GM21576 (cell line): Measurements from ENCODE around the gene PLCG2.
A peak's percentile ranks its signal among the peaks of the same experiment; 100 is the strongest.
"Not testable (repeated sequence)": the region's sequence is repeated elsewhere in the genome, so short reads cannot be mapped to it uniquely, and the experiment has no call there.

Experiments
- ATAC-seq: cut with Tn5 transposase; IDR thresholded peaks from one replicate; pipeline ENCODE4 v1.9.1; 2021; ENCODE audit warnings: mild to moderate bottlenecking, moderate library complexity; ENCODE audit not compliant: unreplicated experiment

Gene PLCG2

GRCh38 chr16:81752876-81753227 is 26.2 kb upstream of the PLCG2 start:
- ATAC-seq, result peak; percentile 1

GRCh38 chr16:81754858-81755257 is 24.2 kb upstream of the PLCG2 start:
- no peak for ATAC-seq

- no peak for ATAC-seq
These were observed 23.0 kb upstream of the PLCG2 start for GRCh38 chr16:81755915-81756614.

- no peak for ATAC-seq
These were observed 22.3 kb upstream of the PLCG2 start for GRCh38 chr16:81756615-81757356.

GRCh38 chr16:81758376-81758775 is 20.7 kb upstream of the PLCG2 start:
- no peak for ATAC-seq

- not testable (repeated sequence) for ATAC-seq
These were observed 16.8 kb upstream of the PLCG2 start for GRCh38 chr16:81762322-81762721.

- ATAC-seq, result no peak
These were observed 13.8 kb upstream of the PLCG2 start for GRCh38 chr16:81765111-81765919.

- no peak for ATAC-seq
These were observed 13.1 kb upstream of the PLCG2 start for GRCh38 chr16:81765969-81766368.

- no peak for ATAC-seq
These were observed 11.0 kb upstream of the PLCG2 start for GRCh38 chr16:81767987-81768592.

GRCh38 chr16:81770008-81770407 is 9.1 kb upstream of the PLCG2 start:
- ATAC-seq, result no peak

- ATAC-seq, result no peak
These were observed 4.7 kb upstream of the PLCG2 start for GRCh38 chr16:81774348-81774747.

- no peak for ATAC-seq
These were observed 3.5 kb upstream of the PLCG2 start for GRCh38 chr16:81775570-81775969.

- ATAC-seq, result no peak
These were observed 860 bp upstream of the PLCG2 start for GRCh38 chr16:81778231-81778630.

- ATAC-seq, result no peak
These were observed 637 bp downstream of the PLCG2 start for GRCh38 chr16:81779536-81780320.

GRCh38 chr16:81780350-81780749 is 1.3 kb downstream of the PLCG2 start:
- ATAC-seq, result no peak

- no peak for ATAC-seq
These were observed 3.1 kb downstream of the PLCG2 start for GRCh38 chr16:81782236-81782635.

- ATAC-seq, result no peak
These were observed 5.1 kb downstream of the PLCG2 start for GRCh38 chr16:81784072-81784795.

- ATAC-seq, result no peak
These were observed 6.2 kb downstream of the PLCG2 start for GRCh38 chr16:81785138-81785924.

GRCh38 chr16:81786321-81786720 is 7.2 kb downstream of the PLCG2 start:
- no peak for ATAC-seq
